CD4-positive, alpha-beta T cell treated with Interleukin-6 for 4 hours (primary cell): ENCODE measurements around the gene MSH4.
"Not testable (repeated sequence)": the region's sequence is repeated elsewhere in the genome, so short reads cannot be mapped to it uniquely, and the experiment has no call there.

ENCODE experiments used
- DNase-seq: peaks from one replicate; pipeline ENCODE4 v3.0.0-alpha.2; 2020; ENCODE audit warnings: mixed read lengths

The MSH4 gene

DNA sequence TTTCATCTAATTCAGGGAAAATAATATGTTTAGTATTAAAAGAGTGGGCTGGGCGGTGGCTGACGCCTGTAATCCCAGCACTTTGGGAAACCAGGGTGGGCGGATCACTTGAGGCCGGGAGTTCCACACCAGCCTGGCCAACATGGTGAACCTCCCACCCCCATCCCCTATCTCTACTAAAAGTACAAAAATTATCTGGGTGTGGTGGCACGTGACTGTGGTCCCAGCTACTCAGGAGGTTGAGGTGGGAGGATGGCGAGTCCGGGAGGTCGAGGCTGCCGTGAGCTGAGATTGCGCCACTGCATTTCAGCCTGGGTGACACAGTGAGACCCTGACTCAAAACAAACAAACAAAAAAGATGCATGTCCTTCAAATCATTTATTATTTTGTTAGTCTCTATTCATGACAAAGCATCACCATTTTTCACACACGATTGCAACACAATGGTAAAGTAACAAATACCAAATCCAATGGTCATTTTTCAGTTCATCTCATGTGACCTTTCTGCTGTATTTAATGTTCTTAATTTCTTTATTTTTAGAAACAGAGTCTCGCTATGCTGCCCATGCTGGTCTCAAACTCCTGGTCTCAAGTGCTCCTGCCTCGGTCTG is 1.0 kb downstream of the MSH4 start:
- DNase-seq = no peak

GRCh38 chr1:75801480-75801879 is 4.8 kb downstream of the MSH4 start:
- DNase-seq = not testable (repeated sequence)

- DNase-seq = no peak
Measured at GRCh38 chr1:75808921-75809320, 12.2 kb downstream of the MSH4 start.

DNA sequence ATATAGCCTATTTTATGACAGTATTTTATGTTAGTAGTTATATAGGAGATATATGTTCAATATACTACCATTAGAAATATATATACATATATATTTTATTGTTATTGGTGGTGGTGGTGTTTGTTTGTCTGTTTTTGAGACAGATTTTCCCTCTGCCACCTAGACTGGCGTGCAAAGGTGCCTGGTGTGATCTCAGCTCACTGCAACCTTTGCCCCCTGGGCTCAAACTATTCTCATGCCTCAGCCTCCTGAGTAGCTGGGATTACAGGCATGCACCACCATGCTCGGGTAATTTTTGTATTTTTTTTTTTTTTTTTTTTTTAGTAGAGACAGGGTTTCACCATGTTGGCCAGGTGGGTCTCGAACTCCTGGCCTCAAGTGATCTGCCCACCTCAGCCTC is 13.4 kb downstream of the MSH4 start:
- DNase-seq = not testable (repeated sequence)

- no peak for DNase-seq
Measured at GRCh38 chr1:75811211-75811981, 14.7 kb downstream of the MSH4 start.

- DNase-seq = no peak
Measured at GRCh38 chr1:75812065-75812464, 15.4 kb downstream of the MSH4 start.

- DNase-seq = not testable (repeated sequence)
Measured at GRCh38 chr1:75823596-75823995, 26.9 kb downstream of the MSH4 start.

- DNase-seq = no peak
Measured at GRCh38 chr1:75836528-75837100, 39.9 kb downstream of the MSH4 start.

DNA sequence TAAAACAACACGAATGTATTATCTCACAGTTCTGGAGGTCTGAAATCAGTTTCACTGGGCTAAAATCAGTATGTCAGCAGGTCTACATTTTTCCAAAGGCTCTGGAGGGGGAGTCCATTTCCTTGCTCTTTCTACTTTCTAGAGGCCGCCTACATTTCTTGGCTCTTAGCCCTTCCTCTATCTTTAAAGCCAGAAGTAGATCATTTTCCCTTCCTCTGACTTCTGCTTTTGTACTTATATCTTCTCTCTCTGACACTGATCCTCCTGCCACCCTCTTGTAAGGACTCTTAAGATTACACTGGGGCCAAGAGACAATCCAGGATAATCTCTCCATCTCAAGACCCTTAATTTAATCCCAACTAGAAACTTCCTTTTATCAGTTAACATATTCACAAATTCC is 41.4 kb downstream of the MSH4 start:
- DNase-seq = no peak

GRCh38 chr1:75841421-75841820 is 44.7 kb downstream of the MSH4 start:
- no peak for DNase-seq

DNA sequence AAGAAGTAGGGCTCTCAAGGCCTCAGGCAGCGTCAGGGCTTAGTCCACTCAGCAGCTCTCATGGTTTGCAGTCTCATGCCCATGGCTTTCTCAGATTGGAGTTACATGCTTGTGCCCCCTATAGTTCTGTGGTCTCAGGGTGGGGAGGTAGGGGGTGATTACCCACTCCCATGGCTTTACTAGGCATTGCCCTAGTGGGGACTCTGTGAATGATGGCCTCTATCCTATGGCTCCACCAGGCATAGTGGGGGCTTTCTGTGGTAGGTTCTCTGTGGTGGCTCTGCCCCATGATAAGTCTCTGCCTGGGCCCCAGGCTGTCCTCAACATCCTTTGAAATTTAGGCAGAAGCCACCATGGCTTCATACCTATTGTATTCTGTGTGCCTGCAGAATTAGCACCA is 48.9 kb downstream of the MSH4 start:
- no peak for DNase-seq

DNA sequence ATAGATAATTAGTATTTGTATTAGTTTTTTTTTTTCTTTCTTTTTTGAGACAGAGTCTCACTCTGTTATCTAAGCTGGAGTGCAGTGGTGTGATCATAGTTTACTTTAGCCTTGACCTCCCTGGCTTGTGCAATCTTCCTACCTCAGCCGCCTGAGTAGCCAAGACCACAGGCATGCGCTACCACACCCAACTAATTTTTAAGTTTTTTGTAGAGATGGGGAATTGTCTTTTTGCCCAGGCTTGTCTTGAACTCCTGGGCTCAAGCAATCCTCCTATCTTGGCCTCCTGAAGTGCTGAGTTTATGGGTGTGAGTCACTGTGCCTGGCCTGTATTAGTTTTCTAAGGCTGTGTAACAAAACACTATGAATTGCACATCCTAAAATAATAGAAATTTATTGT is 58.3 kb downstream of the MSH4 start:
- DNase-seq = no peak

GRCh38 chr1:75855734-75856133 is 59.1 kb downstream of the MSH4 start:
- DNase-seq = no peak

DNA sequence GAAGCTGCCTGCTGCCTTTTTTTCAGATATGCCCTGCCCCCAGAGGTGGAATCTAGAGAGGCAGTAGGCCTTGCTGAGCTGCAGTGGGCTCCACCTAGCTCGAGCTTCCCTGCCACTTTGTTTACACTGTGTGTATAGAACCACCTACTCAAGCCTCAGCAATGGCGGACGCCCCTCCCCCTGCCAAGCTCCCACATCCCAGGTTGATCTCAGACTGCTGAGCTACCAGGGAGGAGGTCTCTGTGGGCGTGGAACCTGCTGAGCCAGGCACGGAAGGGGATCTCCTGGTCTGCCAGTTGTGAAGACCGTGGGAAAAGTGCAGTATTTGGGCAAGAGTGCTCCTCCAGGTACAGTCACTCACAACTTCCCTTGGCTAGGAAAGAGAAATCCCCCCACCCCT is 65.1 kb downstream of the MSH4 start:
- no peak for DNase-seq

DNA sequence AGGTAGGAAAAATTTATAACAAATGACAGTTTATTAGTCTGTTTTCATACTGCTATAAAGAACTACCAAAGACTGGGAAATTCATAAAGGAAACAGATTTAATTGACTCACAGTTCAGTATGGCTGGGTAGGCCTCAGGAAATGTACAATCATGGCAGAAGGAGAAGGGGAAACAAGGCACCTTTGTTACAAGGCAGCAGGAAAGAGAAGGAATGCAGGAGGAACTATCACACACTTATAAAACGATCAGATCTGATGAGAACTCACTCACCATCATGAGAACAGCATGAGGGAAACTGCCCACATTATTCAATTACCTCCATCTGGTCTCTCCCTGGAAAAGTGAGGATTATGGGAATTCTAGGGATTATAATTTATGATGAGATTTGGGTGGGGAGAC is 74.3 kb downstream of the MSH4 start:
- no peak for DNase-seq

- no peak for DNase-seq
Measured at GRCh38 chr1:75879985-75880384, 83.3 kb downstream of the MSH4 start.

DNA sequence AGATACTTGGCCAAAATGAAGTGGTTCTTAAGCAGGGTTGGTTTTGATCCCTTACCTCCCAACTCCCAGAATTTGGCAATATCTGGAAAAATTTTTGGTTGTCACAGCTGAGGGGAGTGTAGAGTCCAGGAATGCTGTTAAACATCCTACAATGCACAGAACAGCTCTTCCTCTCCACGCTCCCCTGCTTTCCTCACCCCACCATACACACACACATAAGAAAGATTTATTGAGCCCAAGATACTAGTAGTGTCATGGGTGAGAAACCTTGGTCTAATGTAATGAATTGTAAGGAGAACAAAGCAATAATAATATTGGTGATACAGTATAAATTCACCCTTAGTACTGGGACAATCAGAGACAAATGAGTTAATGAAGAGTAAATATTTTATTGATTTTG is 87.8 kb downstream of the MSH4 start:
- DNase-seq = no peak

DNA sequence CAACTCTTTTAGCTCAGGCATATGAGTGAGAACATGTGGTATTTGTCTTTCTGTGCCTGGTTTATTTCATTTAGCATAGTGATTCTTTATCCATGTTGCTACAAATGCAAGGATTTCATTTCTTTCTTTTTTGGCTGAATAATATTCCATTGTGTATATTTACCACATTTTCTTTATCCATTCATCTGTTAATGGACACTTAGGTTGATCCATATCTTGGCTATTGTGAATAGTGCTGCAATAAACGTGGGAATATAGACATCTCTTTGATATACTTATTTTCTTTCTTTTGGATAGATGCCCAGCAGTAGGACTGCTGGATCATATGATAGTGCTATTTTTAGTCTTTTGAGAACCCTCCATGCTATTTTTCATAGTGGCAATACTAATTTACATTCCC is 104.7 kb downstream of the MSH4 start:
- DNase-seq = no peak

DNA sequence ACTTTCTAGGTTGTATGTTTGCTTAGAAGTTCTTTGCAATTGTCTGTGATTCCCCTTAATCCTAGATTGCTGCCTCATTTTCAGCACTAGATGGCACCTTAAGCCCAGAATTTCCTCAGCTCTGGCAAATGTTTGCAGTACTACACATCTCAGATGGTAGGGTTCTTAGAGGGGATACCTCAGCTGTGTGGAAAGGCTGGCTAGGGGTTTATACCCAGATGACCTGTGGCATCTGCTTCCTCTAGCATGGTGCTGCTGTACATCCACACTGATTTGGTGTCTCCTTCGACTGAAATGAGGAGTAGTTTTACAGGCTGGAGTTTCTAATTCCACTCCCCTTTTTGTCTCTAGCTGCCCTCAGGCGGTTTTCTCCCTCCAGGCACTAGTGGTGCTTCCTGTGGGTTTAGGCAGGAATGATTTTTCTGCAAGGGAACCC is 112.1 kb downstream of the MSH4 start:
- no peak for DNase-seq

DNA sequence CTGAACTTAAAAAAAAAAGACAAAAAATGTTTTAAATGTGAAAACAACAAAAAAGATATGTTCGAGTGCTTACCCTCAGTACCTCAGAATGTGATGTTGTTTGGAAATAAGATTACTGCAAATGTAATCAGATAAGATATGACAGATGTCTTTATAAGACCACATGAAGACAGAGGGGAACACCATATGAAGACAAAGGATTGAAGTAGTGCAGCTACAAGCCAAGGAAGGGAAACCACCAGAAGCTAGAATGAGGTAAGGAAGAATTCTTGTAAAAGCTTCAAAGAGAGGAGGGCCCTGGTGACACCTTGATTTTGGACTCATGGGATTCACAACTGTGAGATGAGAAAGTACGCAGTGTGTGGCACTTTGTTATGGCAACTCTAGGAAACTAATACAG is 120.2 kb downstream of the MSH4 start:
- DNase-seq = no peak

GRCh38 chr1:75922698-75923097 is 126.0 kb downstream of the MSH4 start:
- DNase-seq = no peak

DNA sequence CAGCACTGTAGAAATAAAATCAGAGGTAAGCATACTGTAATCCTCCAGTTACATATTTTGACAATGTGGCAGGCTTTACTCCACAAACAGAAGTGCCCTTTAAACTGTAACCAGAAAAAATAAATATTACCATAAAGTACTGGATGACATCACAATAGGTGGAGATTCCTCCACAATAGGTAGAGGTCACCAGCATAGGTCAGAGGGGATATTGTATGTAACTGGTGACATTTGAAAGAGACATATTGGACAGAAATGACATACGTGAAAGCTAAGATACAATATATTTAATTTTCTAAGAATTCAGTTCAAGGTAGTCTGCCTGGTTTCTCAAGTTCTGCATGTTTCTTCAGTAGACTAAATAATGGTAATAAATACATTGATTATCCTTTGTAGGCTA is 135.6 kb downstream of the MSH4 start, which contains the start of gene ASB17:
ASB17 (minus strand) TSS at position 101 of the 400 bp plus-strand sequence. CDS start 113 bp downstream, outside the sequence.
- DNase-seq = no peak

- DNase-seq = no peak
Measured at GRCh38 chr1:75937034-75937433, 140.4 kb downstream of the MSH4 start.

GRCh38 chr1:75943037-75943436 is 146.4 kb downstream of the MSH4 start:
- DNase-seq = not testable (repeated sequence)
